Astrocyte of the cerebellum (primary cell): ENCODE measurements around the gene SEPTIN2.
"Not testable (repeated sequence)": the region's sequence is repeated elsewhere in the genome, so short reads cannot be mapped to it uniquely, and the experiment has no call there.

Experiments used
- DNase-seq: peaks from one replicate; pipeline ENCODE4 v3.0.0-alpha.2; 2011; ENCODE audit warnings: low read depth
- H3K4me3 ChIP-seq: 2 replicates; pipeline ENCODE4 v1.5.1; 2011; ENCODE audit warnings: mild to moderate bottlenecking, low read depth, low read length, moderate library complexity
- in situ Hi-C: cut with HindIII; loops from 2 replicates; pipeline ENCODE4 v1.10.0; 2017; ENCODE audit warnings: low sequenced_read_pairs
- TF ChIP-seq, protein P1 (sequence below): IDR thresholded peaks from 2 replicates; pipeline ENCODE4 v1.5.1; 2012; ENCODE audit warnings: low read length, low read depth, moderate library complexity, mild to moderate bottlenecking; ENCODE audit errors: missing control alignments

The SEPTIN2 gene

DNA sequence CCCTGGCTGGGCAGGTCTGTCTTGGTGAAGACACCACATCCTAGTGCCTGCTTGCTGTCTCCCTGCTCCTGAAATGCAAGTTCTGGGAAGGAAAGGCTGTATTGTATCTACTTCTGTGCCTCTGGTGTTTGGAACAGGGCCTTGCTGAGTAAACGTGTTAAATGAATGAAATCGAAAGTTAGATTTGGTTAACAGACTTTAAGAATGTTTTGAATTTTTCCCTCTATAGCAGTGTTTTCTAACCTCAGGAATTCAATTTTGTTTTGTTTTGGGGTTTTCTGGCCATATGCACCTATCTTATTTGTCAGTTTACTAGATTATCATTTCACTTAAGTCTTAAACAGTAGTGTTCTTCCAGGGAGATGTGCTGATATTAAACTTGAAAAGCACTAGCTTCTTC lies 61.1 kb downstream of the SEPTIN2 start:
- DNase-seq: peak; percentile 44
- in situ Hi-C loops: no loop called here
- TF ChIP-seq, protein P1, sequence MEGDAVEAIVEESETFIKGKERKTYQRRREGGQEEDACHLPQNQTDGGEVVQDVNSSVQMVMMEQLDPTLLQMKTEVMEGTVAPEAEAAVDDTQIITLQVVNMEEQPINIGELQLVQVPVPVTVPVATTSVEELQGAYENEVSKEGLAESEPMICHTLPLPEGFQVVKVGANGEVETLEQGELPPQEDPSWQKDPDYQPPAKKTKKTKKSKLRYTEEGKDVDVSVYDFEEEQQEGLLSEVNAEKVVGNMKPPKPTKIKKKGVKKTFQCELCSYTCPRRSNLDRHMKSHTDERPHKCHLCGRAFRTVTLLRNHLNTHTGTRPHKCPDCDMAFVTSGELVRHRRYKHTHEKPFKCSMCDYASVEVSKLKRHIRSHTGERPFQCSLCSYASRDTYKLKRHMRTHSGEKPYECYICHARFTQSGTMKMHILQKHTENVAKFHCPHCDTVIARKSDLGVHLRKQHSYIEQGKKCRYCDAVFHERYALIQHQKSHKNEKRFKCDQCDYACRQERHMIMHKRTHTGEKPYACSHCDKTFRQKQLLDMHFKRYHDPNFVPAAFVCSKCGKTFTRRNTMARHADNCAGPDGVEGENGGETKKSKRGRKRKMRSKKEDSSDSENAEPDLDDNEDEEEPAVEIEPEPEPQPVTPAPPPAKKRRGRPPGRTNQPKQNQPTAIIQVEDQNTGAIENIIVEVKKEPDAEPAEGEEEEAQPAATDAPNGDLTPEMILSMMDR: no peak
- H3K4me3 ChIP-seq: no peak overlapping the region

DNA sequence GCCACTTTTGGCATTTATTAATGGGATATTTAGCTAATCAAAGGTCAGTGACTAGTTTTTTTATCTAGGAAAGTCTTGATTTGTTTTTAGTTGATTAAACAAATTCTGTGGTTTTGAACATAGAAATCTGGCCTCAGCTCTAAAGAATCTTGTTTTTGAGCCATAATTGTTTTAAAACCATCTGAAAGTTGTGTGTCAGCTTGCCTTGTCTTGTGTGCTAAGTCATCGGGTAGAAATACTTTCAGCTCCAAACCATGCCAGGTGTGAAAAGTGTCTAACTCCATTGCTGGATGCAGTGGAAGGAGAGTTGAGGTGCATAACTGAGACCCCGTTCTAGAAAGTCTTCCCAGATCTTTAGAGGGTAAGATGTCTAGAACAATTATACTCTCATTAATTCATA lies 63.1 kb downstream of the SEPTIN2 start:
- in situ Hi-C loops: no loop called here
- no peak overlapping the region for H3K4me3 ChIP-seq
- DNase-seq: no peak
- TF ChIP-seq, protein P1: no peak

DNA sequence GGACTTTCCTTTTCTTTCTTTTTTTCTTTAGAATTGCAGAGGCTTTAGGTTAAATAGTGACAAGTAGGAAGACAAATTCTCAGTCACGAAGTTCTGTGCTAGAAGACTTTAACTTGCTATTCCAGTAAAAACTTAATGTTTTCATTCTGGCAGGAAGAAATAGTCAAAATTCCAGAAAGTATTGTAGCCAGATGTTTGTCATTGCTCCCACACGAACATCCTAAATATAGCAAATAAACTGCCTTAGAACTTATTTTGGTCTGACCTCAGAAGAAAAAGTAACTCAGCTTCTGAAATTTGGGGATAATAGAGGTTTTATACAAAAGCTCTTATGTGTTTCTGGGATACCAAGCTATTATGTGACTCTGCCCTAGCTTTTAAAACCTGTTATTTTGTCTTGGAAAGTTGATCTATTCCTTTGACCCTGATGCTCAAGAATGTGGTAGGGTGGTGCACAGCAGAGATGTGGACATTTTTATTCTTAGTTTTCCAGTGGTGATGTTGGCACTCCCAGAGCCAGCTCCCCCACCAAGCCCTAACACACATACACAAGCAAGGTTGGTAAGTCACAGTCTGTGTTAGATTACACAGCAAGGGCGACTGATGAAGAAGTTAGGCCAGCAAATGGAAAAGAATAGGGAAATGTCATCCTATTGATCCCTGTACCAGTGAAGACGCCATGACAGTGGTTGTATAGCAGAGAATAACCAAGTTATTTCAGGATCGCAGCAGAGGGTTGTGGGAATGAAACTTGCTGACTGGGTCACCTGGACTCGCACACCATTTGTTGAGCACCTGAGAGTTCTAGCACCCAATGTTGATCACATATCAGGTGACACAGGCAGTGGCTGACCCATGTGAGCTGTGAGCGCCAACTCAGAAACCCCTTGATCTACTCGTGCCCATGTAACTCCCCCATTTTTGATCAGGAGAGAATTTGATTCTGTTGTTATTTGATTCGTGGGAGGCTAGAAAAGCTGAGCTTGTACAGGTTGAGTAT lies 64.1 kb downstream of the SEPTIN2 start:
- in situ Hi-C loops: no loop called here
- H3K4me3 ChIP-seq: no peak overlapping the region

DNA sequence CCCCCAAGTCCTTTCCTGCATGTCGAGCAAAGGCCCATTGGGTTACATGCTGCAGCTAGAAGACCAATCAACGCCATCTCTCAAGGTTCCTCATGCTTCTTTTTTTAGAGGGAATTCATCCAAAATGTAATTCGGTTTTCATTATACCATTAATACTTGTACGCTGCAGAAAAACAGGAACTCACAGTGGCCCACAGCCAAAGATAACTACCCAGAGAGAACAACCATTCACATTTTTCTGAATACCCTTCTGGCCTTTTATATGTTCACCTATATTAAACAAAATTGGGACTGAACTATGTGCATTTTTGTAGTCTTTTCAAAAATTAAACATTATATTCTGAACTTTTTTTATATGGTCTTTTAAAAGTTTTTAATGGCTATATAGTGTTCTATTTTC lies 66.1 kb downstream of the SEPTIN2 start:
- in situ Hi-C loops: no loop called here
- H3K4me3 ChIP-seq: no peak overlapping the region
- no peak for DNase-seq
- TF ChIP-seq, protein P1: no peak

More for the DNA sequence above, 64.1 kb downstream of the SEPTIN2 start:
- TF ChIP-seq, protein P1: no peak
- DNase-seq: no peak

DNA sequence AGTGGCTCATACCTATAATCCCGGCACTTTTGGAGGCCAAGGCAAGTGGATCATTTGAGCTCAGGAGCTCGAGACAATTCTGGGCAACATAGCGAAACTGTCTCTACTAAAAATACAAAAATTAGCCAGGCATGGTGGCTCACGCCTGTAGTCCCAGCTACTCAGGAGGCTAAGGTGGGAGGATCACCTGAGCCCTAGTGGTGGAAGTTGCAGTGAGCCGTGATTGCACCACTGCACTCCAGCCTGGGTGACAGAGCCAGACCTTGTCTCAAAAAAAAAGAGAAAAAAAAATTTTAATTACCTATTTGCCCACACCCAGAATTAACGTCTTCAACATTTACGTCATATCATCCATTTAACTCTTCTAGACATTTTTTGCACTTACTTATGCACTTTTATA lies 69.7 kb downstream of the SEPTIN2 start:
- in situ Hi-C loops: loop anchor here (5.0 kb wide), 2 partner anchors 42 to 97 kb away; no protein-coding TSS in a partner anchor

DNA sequence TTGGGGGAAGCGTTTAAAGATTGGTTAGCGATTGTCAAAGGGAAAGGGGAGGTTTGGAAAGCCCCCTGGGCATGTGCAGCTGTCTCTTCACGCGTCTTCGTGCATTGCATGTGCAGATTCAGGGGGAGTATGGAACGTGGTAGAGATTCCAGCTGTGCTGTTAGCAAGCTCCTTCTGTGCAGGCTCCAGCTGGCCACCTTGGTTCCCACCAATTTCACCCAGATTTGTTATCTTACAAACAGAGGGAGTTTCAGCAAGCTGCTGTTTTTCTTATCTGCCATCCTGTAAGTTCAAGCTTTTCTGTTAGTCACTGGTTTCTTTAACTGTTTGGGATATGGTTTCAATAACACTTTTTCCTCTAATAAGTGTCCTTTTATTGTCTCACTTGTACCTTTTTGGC lies 70.8 kb downstream of the SEPTIN2 start:
- no peak for DNase-seq
- in situ Hi-C loops: loop anchor here (5.0 kb wide), 2 partner anchors 41 to 96 kb away; no protein-coding TSS in a partner anchor

More for the DNA sequence above, 69.7 kb downstream of the SEPTIN2 start:
- H3K4me3 ChIP-seq, DNase-seq: not testable (repeated sequence)

DNA sequence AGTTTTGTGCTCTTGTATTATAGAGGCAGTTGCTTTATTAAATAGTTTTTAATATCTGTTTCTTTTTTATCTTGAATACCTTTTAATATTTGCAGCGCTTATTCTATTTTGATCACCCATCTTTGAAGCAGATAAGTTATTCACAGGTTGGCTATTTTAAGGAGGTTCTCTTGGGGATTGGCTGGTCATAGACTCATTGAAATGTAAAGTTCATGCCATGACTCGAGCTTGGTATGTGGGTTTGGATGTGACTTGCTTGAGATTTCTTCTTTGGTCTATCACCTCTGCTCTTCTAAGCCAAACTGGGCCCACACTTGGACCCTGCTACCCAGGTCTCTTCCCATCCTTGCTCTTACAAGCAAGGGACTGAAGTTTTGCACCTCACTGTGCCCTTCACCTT lies 74.0 kb downstream of the SEPTIN2 start:
- TF ChIP-seq, protein P1: no peak
- no peak for DNase-seq
- no peak overlapping the region for H3K4me3 ChIP-seq
- in situ Hi-C loops: loop anchor here (5.0 kb wide), 2 partner anchors 38 to 93 kb away; no protein-coding TSS in a partner anchor

More for the DNA sequence above, 70.8 kb downstream of the SEPTIN2 start:
- TF ChIP-seq, protein P1: no peak
- no peak overlapping the region for H3K4me3 ChIP-seq
